Upper lobe of left lung (tissue), 4 donors: Measurements from ENCODE around the gene OLIG3.

ENCODE experiments used
- CTCF ChIP-seq, 6 experiments: fragments of 450-650 bp in 4 of 6; fragments of 200-600 bp in 2 of 6; sonication (generic) in 2 of 6; IDR thresholded peaks; one replicate each; pipeline ENCODE4 v1.5.1; 2016 to 2019; ENCODE audit warnings: antibody characterized with exemption in 6 of 6
- POLR2AphosphoS5 ChIP-seq, 2 donors: sonication (generic); formaldehyde crosslinking; IDR thresholded peaks; one replicate each; pipeline ENCODE4 v1.5.1; 2017; ENCODE audit warnings: antibody characterized with exemption in 2 of 2

- no peak for TF ChIP-seq CTCF (IDR thresholded peaks at IDR 0.05)
- TF ChIP-seq POLR2AphosphoS5 (IDR thresholded peaks at IDR 0.05): no peak
These were observed 19.1 kb downstream of the OLIG3 start for GRCh38 chr6:137475103-137475502.
